A673 (cell line): ENCODE data around the gene INSR.

Experiments used
- CTCF ChIP-seq: fragments of 300-800, 200-600 bp; sonication (generic); conservative IDR thresholded peaks from 2 replicates; pipeline ENCODE4 v1.5.1; 2017; ENCODE audit warnings: low read depth, mild to moderate bottlenecking, antibody characterized with exemption, low read length, moderate library complexity, mixed read lengths
- EZH2 ChIP-seq: fragments of 200-600 bp; sonication (generic); IDR thresholded peaks from 2 replicates; pipeline ENCODE4 v1.6.1; 2017; ENCODE audit warnings: borderline replicate concordance, low read depth, mild to moderate bottlenecking, mixed read lengths, antibody characterized with exemption, low read length; ENCODE audit not compliant: poor library complexity, severe bottlenecking

- no peak for TF ChIP-seq CTCF
- TF ChIP-seq EZH2: no peak
These were observed 106.4 kb downstream of the INSR start for GRCh38 chr19:7187605-7188339.
